Measurements from ENCODE around the gene PASD1. TPM values are rescaled to one million over a fixed set of nuclear protein-coding genes. Genes with fewer than 3 reads are reported as not detected.
A peak's percentile ranks its signal among the peaks of the same experiment; 100 is the strongest.
"Not testable (repeated sequence)": the region's sequence is repeated elsewhere in the genome, so short reads cannot be mapped to it uniquely, and the experiment has no call there.

PASD1 gene
- total RNA-seq, 1 experiment from 2014 or later, result not detected

DNA sequence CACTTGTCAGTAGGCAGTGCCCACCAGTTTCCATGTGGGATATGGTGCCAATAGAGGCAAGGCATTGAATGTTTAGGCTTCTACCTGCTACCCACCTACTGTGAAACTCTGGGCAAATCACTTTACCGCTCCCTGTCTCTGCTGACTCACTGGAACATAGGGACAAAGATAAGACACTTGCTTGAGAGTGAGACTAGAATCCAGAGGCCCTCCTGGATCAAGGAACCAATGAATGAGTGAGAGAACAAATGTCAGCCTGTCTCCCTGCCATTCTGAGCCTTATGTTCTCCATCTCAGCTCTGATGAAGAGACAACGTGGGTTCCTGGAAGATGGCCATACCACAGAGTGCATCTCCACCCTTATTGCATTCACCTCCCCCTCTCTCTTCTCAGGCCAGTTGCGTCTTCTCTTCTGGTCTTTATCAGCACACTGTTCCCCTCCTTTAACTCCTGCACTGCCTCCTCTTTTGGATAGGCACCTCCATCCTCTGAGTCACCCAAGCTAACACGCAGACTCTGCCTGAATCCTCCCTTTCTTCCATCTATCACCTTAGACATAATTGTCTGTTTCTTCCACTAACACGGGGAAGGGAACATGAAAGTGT, 116.4 kb downstream of the PASD1 start:
- H3K36me3 ChIP-seq (replicated peaks; ENCODE audit: control insufficient read depth, insufficient read depth, low read length), result no peaks in the 10 kb centered on the region
- no peak overlapping the region for H3K4me3 ChIP-seq (ENCODE audit: insufficient read depth, low read depth, low read length)
- DNase-seq, result no peak
- no peaks in the 10 kb centered on the region for H3K27me3 ChIP-seq (ENCODE audit: control insufficient read depth, insufficient read depth, low read length)

DNA sequence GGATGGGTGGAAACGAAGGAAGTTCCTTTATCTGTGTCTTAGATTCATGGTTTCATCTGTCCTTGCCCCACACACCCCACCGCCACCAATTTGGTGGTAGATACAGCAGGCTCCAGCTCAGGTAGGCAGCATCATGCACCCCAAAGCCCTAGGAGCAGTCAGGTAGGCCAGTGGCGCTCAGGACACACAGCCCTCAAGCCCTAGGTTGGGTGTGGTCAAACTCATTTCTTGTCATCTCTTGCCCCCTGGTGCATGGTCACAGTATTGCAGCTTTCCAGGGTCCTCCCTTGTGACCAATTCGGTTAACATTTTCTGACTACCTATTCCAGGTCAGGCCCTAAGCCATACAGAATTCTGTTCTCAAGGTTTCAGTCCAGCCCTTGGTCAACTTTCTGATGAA, 117.3 kb downstream of the PASD1 start:
- DNase-seq, result peak; percentile 49
- no peak overlapping the region for H3K4me3 ChIP-seq (ENCODE audit: insufficient read depth, low read depth, low read length)
- H3K36me3 ChIP-seq (replicated peaks; ENCODE audit: control insufficient read depth, insufficient read depth, low read length), result no peaks in the 10 kb centered on the region
- no peaks in the 10 kb centered on the region for H3K27me3 ChIP-seq (ENCODE audit: control insufficient read depth, insufficient read depth, low read length)

- no peaks in the 10 kb centered on the region for H3K36me3 ChIP-seq (replicated peaks; ENCODE audit: control insufficient read depth, insufficient read depth, low read length)
- no peak overlapping the region for H3K4me3 ChIP-seq (ENCODE audit: insufficient read depth, low read depth, low read length)
- H3K27me3 ChIP-seq (ENCODE audit: control insufficient read depth, insufficient read depth, low read length), result no peaks in the 10 kb centered on the region
- DNase-seq, result no peak
Measured at GRCh38 chrX:151687635-151688034, 124.2 kb downstream of the PASD1 start.

DNA sequence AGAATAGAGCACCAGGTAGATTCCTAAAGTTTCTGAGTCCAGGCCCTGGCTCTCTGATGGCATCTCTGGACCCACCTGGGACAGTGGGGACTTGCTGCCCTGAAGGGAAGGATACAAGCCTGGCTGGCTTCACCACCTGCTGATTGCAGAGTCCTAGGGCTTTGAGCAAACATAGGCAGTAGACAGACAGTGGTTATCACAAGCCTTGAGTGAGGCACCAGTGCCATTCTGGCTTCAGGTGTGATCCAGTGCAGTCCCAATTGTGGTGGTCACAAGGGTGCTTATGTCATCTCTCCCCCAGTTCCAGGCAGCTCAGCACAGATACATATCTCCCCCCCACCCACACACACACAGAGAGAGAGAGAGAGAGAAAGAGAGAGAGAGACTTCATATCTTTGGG, 125.2 kb downstream of the PASD1 start:
- Histone ChIP-seq H3K27me3 (ENCODE audit: control insufficient read depth, insufficient read depth, low read length) (no peaks in the 10 kb centered on the region), H3K4me3 (ENCODE audit: insufficient read depth, low read depth, low read length) (no peak overlapping the region), H3K36me3 (replicated peaks; ENCODE audit: control insufficient read depth, insufficient read depth, low read length) (no peaks in the 10 kb centered on the region)
- DNase-seq, result no peak

GRCh38 chrX:151692825-151693224, 129.3 kb downstream of the PASD1 start:
- Histone ChIP-seq H3K27me3 (ENCODE audit: control insufficient read depth, insufficient read depth, low read length) (peaks cover 9% of the 10 kb centered on the region; the same call in 1 of the 2 replicates), H3K4me3 (ENCODE audit: insufficient read depth, low read depth, low read length) (no peak overlapping the region), H3K36me3 (replicated peaks; ENCODE audit: control insufficient read depth, insufficient read depth, low read length) (no peaks in the 10 kb centered on the region)
- DNase-seq, result no peak

GRCh38 chrX:151694121-151694520, 130.6 kb downstream of the PASD1 start:
- no peaks in the 10 kb centered on the region for H3K36me3 ChIP-seq (replicated peaks; ENCODE audit: control insufficient read depth, insufficient read depth, low read length)
- peak overlapping the region; percentile 45 for H3K4me3 ChIP-seq (ENCODE audit: insufficient read depth, low read depth, low read length)
- peaks cover 9% of the 10 kb centered on the region; the same call in 1 of the 2 replicates for H3K27me3 ChIP-seq (ENCODE audit: control insufficient read depth, insufficient read depth, low read length)
- DNase-seq, result no peak

- Histone ChIP-seq H3K27me3 (ENCODE audit: control insufficient read depth, insufficient read depth, low read length) (peaks cover 9% of the 10 kb centered on the region; the same call in 1 of the 2 replicates), H3K4me3 (ENCODE audit: insufficient read depth, low read depth, low read length) (peak within 1 kb of the TSS; percentile 45), H3K36me3 (replicated peaks; ENCODE audit: control insufficient read depth, insufficient read depth, low read length) (no peaks in the 10 kb centered on the region)
- DNase-seq, result peak; percentile 89
Measured at GRCh38 chrX:151694661-151695582, 131.4 kb downstream of the PASD1 start, which contains the start of gene PRRG3. PRRG3 (plus strand) TSS chrX:151695458; CDS start chrX:151698815, 3,357 bp downstream.

DNA sequence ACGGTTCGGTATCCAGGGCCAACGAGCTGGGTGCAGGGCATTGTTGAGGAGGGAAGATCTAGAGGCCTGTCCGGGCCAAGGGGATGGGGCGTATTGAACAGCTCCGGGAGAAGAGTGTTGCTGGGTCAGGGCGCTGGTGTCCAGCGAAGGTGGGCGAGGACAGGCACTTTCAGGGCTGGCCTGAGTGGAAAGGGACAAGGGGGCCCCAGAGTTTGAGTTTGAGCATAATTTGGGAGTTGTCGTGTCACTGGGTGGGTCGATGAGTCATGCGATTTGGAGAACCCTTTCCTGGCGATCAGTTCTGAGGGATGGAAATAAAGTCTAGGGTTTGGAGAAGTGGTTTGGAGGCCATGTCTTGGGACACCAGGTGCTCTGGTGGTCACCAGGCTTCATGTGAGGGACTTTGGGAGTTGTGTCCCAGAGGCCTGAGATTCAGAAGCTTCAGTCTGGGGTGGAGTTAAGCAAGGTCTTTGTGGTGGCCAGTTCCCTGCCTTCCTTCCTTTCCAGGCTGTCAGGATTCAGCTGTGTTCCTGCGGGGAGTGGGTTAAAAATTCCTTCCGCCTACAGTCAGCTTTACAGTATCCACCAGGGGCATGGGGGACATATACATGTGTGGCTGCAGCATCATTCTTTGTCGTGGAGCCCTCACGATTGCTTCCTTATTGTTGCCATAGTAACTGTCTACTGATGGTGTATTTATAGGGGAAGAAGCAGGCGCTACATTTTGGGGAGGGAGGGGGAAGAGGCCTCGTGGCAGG, 132.3 kb downstream of the PASD1 start:
- Histone ChIP-seq H3K27me3 (ENCODE audit: control insufficient read depth, insufficient read depth, low read length) (peaks cover 9% of the 10 kb centered on the region; the same call in 1 of the 2 replicates), H3K4me3 (ENCODE audit: insufficient read depth, low read depth, low read length) (peak overlapping the region; percentile 45), H3K36me3 (replicated peaks; ENCODE audit: control insufficient read depth, insufficient read depth, low read length) (no peaks in the 10 kb centered on the region)
- DNase-seq, result no peak

- DNase-seq; H3K27me3 ChIP-seq (ENCODE audit: control insufficient read depth, insufficient read depth, low read length); H3K36me3 ChIP-seq (replicated peaks; ENCODE audit: control insufficient read depth, insufficient read depth, low read length); H3K4me3 ChIP-seq (ENCODE audit: insufficient read depth, low read depth, low read length): not testable (repeated sequence)
Measured at GRCh38 chrX:151697082-151697481, 133.6 kb downstream of the PASD1 start.

GRCh38 chrX:151697522-151697921, 134.0 kb downstream of the PASD1 start:
- Histone ChIP-seq H3K4me3 (ENCODE audit: insufficient read depth, low read depth, low read length) (no peak overlapping the region), H3K36me3 (replicated peaks; ENCODE audit: control insufficient read depth, insufficient read depth, low read length) (no peaks in the 10 kb centered on the region), H3K27me3 (ENCODE audit: control insufficient read depth, insufficient read depth, low read length) (peaks cover 9% of the 10 kb centered on the region; the same call in 1 of the 2 replicates)
- DNase-seq, result no peak

- Histone ChIP-seq H3K27me3 (ENCODE audit: control insufficient read depth, insufficient read depth, low read length) (peaks cover 9% of the 10 kb centered on the region; the same call in 1 of the 2 replicates), H3K36me3 (replicated peaks; ENCODE audit: control insufficient read depth, insufficient read depth, low read length) (no peaks in the 10 kb centered on the region), H3K4me3 (ENCODE audit: insufficient read depth, low read depth, low read length) (no peak overlapping the region)
- DNase-seq, result no peak
Measured at GRCh38 chrX:151698485-151698884, 135.0 kb downstream of the PASD1 start.

- no peak overlapping the region for H3K4me3 ChIP-seq (ENCODE audit: insufficient read depth, low read depth, low read length)
- peaks cover 2% of the 10 kb centered on the region; the same call in 1 of the 2 replicates for H3K27me3 ChIP-seq (ENCODE audit: control insufficient read depth, insufficient read depth, low read length)
- no peaks in the 10 kb centered on the region for H3K36me3 ChIP-seq (replicated peaks; ENCODE audit: control insufficient read depth, insufficient read depth, low read length)
- DNase-seq, result no peak
Measured at GRCh38 chrX:151699746-151700145, 136.3 kb downstream of the PASD1 start.

GRCh38 chrX:151700581-151700980, 137.1 kb downstream of the PASD1 start:
- no peak for DNase-seq
- H3K4me3 ChIP-seq (ENCODE audit: insufficient read depth, low read depth, low read length), result no peak overlapping the region
- no peaks in the 10 kb centered on the region; the same call in 1 of the 2 replicates for H3K27me3 ChIP-seq (ENCODE audit: control insufficient read depth, insufficient read depth, low read length)
- no peaks in the 10 kb centered on the region for H3K36me3 ChIP-seq (replicated peaks; ENCODE audit: control insufficient read depth, insufficient read depth, low read length)

- DNase-seq, result no peak
- Histone ChIP-seq H3K4me3 (ENCODE audit: insufficient read depth, low read depth, low read length) (no peak overlapping the region), H3K36me3 (replicated peaks; ENCODE audit: control insufficient read depth, insufficient read depth, low read length) (no peaks in the 10 kb centered on the region), H3K27me3 (ENCODE audit: control insufficient read depth, insufficient read depth, low read length) (no peaks in the 10 kb centered on the region)
Measured at GRCh38 chrX:151701071-151701470, 137.6 kb downstream of the PASD1 start.

Data from H7 (cell line).